Measurements from ENCODE around the gene CCNB1IP1. TPM values are rescaled to one million over a fixed set of nuclear protein-coding genes. Genes with fewer than 3 reads are reported as not detected.

The CCNB1IP1 gene
- polyA plus RNA-seq, 5 donors: 109 to 150 (median 141) TPM

Other genes with a start within 250 kb of the CCNB1IP1 start
- under 1 TPM in 3 of 5 donors, not detected in 2; 0.06 to 0.12 (median 0.08) TPM for gene OR4K17, start 222.5 kb downstream of the CCNB1IP1 start, polyA plus RNA-seq (ENCODE audit: insufficient read depth in 1 of 5, insufficient read length in 5 of 5, low replicate concordance in 1 of 5)
- not detected for gene OR4N5, start 194.5 kb downstream of the CCNB1IP1 start, polyA plus RNA-seq (ENCODE audit: insufficient read depth in 1 of 5, insufficient read length in 5 of 5, low replicate concordance in 1 of 5)
- not detected for gene OR11G2, start 142.4 kb downstream of the CCNB1IP1 start, polyA plus RNA-seq (ENCODE audit: insufficient read depth in 1 of 5, insufficient read length in 5 of 5, low replicate concordance in 1 of 5)
- gene OR11H6, start 109.6 kb downstream of the CCNB1IP1 start, polyA plus RNA-seq (ENCODE audit: insufficient read depth in 1 of 5, insufficient read length in 5 of 5, low replicate concordance in 1 of 5): not detected
- under 1 TPM; 0.51 to 0.84 (median 0.59) TPM for gene OR11H7, start 104.3 kb downstream of the CCNB1IP1 start, polyA plus RNA-seq (ENCODE audit: insufficient read depth in 1 of 5, insufficient read length in 5 of 5, low replicate concordance in 1 of 5)
- under 1 TPM in 1 of 5 donors, not detected in 4; 0.14 TPM for gene OR11H4, start 94.0 kb downstream of the CCNB1IP1 start, polyA plus RNA-seq (ENCODE audit: insufficient read depth in 1 of 5, insufficient read length in 5 of 5, low replicate concordance in 1 of 5)
- 10 to 100 TPM; 18.8 to 26.5 (median 23.7) TPM for gene TTC5, start 27.3 kb downstream of the CCNB1IP1 start, polyA plus RNA-seq (ENCODE audit: insufficient read depth in 1 of 5, insufficient read length in 5 of 5, low replicate concordance in 1 of 5)
- gene PARP2, start 10.4 kb upstream of the CCNB1IP1 start, polyA plus RNA-seq (ENCODE audit: insufficient read depth in 1 of 5, insufficient read length in 5 of 5, low replicate concordance in 1 of 5): 10 to 100 TPM; 50.3 to 71.0 (median 62.8) TPM
- gene TEP1, start 80.2 kb upstream of the CCNB1IP1 start, polyA plus RNA-seq (ENCODE audit: insufficient read depth in 1 of 5, insufficient read length in 5 of 5, low replicate concordance in 1 of 5): 10 to 100 TPM; 19.1 to 22.6 (median 20.8) TPM
- gene KLHL33, start 102.9 kb upstream of the CCNB1IP1 start, polyA plus RNA-seq (ENCODE audit: insufficient read depth in 1 of 5, insufficient read length in 5 of 5, low replicate concordance in 1 of 5): under 1 TPM; 0.23 to 0.27 (median 0.26) TPM
- 10 to 100 TPM; 72.4 to 90.2 (median 78.0) TPM for gene OSGEP, start 121.5 kb upstream of the CCNB1IP1 start, polyA plus RNA-seq (ENCODE audit: insufficient read depth in 1 of 5, insufficient read length in 5 of 5, low replicate concordance in 1 of 5)
- gene APEX1, start 121.9 kb upstream of the CCNB1IP1 start, polyA plus RNA-seq (ENCODE audit: insufficient read depth in 1 of 5, insufficient read length in 5 of 5, low replicate concordance in 1 of 5): 100 to 1,000 TPM; 318 to 352 (median 331) TPM
- gene PIP4P1, start 128.2 kb upstream of the CCNB1IP1 start, polyA plus RNA-seq (ENCODE audit: insufficient read depth in 1 of 5, insufficient read length in 5 of 5, low replicate concordance in 1 of 5): 10 to 100 TPM; 27.3 to 36.8 (median 33.0) TPM
- gene PNP, start 136.1 kb upstream of the CCNB1IP1 start, polyA plus RNA-seq (ENCODE audit: insufficient read depth in 1 of 5, insufficient read length in 5 of 5, low replicate concordance in 1 of 5): 10 to 100 TPM; 31.0 to 47.3 (median 36.0) TPM
- under 1 TPM in 3 of 5 donors, not detected in 2; 0.43 to 0.84 (median 0.68) TPM for gene RNASE10, start 172.3 kb upstream of the CCNB1IP1 start, polyA plus RNA-seq (ENCODE audit: insufficient read depth in 1 of 5, insufficient read length in 5 of 5, low replicate concordance in 1 of 5)
- gene RNASE9, start 227.8 kb upstream of the CCNB1IP1 start, polyA plus RNA-seq (ENCODE audit: insufficient read depth in 1 of 5, insufficient read length in 5 of 5, low replicate concordance in 1 of 5): not detected

Measured in right lung (tissue), 5 donors.